ENCODE data around the gene SOX9.
"Not testable (repeated sequence)": the region's sequence is repeated elsewhere in the genome, so short reads cannot be mapped to it uniquely, and the experiment has no call there.

Gene SOX9

GRCh38 chr17:72111926-72112325, 8.9 kb upstream of the SOX9 start:
- DNase-seq: not testable (repeated sequence)

- DNase-seq: no peak
Observed at GRCh38 chr17:72113751-72114150, 7.1 kb upstream of the SOX9 start.

GRCh38 chr17:72115781-72116525, 4.9 kb upstream of the SOX9 start:
- DNase-seq: no peak

GRCh38 chr17:72116661-72117521, 3.9 kb upstream of the SOX9 start:
- no peak for DNase-seq

- no peak for DNase-seq
Observed at GRCh38 chr17:72117535-72118334, 3.1 kb upstream of the SOX9 start.

- DNase-seq: no peak
Observed at GRCh38 chr17:72118335-72119076, 2.3 kb upstream of the SOX9 start.

GRCh38 chr17:72119077-72119872, 1.5 kb upstream of the SOX9 start:
- DNase-seq: no peak

- DNase-seq: no peak
Observed at GRCh38 chr17:72119873-72120641, 763 bp upstream of the SOX9 start.

- no peak for DNase-seq
Observed at GRCh38 chr17:72121164-72122009, 567 bp downstream of the SOX9 start.

GRCh38 chr17:72122010-72122764, 1.4 kb downstream of the SOX9 start:
- no peak for DNase-seq

- DNase-seq: no peak
Observed at GRCh38 chr17:72122765-72123529, 2.1 kb downstream of the SOX9 start.

GRCh38 chr17:72123530-72124437, 3.0 kb downstream of the SOX9 start:
- no peak for DNase-seq

GRCh38 chr17:72124438-72124775, 3.6 kb downstream of the SOX9 start:
- DNase-seq: no peak

GRCh38 chr17:72125226-72125651, 4.4 kb downstream of the SOX9 start:
- DNase-seq: no peak

GRCh38 chr17:72125742-72126141, 4.9 kb downstream of the SOX9 start:
- DNase-seq: no peak

GRCh38 chr17:72126575-72127486, 6.0 kb downstream of the SOX9 start:
- DNase-seq: no peak

Measured in activated CD8-positive, alpha-beta memory T cell treated with anti-CD3 and anti-CD28 coated beads, Interleukin-2, amount 50 U/mL, for 4 hours (primary cell).